SHP77 treated with DMSO at 0.1 percent for 48 hours (cell line): ENCODE data around the gene RNGTT.
"Not testable (repeated sequence)": the region's sequence is repeated elsewhere in the genome, so short reads cannot be mapped to it uniquely, and the experiment has no call there.

Experiments used
- DNase-seq: peaks from one replicate; lab custom pipeline; 2025; lab: John Stamatoyannopoulos, UW

The RNGTT gene

GRCh38 chr6:88864359-88865054 lies 98.9 kb downstream of the RNGTT start:
- no peak for DNase-seq

- DNase-seq: no peak
Measured at GRCh38 chr6:88860310-88860709, 103.1 kb downstream of the RNGTT start.

- DNase-seq: no peak
Measured at GRCh38 chr6:88858455-88858854, 105.0 kb downstream of the RNGTT start.

- DNase-seq: no peak
Measured at GRCh38 chr6:88856566-88856965, 106.9 kb downstream of the RNGTT start.

GRCh38 chr6:88855541-88856147 lies 107.8 kb downstream of the RNGTT start:
- peak; percentile 56 for DNase-seq

- no peak for DNase-seq
Measured at GRCh38 chr6:88852775-88853174, 110.6 kb downstream of the RNGTT start.

GRCh38 chr6:88852000-88852399 lies 111.4 kb downstream of the RNGTT start:
- DNase-seq: no peak

GRCh38 chr6:88848870-88849269 lies 114.5 kb downstream of the RNGTT start:
- DNase-seq: no peak

GRCh38 chr6:88843040-88843439 lies 120.4 kb downstream of the RNGTT start:
- no peak for DNase-seq

GRCh38 chr6:88842320-88842719 lies 121.1 kb downstream of the RNGTT start:
- no peak for DNase-seq

GRCh38 chr6:88840796-88841539 lies 122.5 kb downstream of the RNGTT start:
- no peak for DNase-seq

- no peak for DNase-seq
Measured at GRCh38 chr6:88840289-88840688, 123.1 kb downstream of the RNGTT start.

- no peak for DNase-seq
Measured at GRCh38 chr6:88839280-88839679, 124.1 kb downstream of the RNGTT start.

- DNase-seq: no peak
Measured at GRCh38 chr6:88835210-88835609, 128.2 kb downstream of the RNGTT start.

GRCh38 chr6:88833071-88833470 lies 130.3 kb downstream of the RNGTT start:
- not testable (repeated sequence) for DNase-seq

- not testable (repeated sequence) for DNase-seq
Measured at GRCh38 chr6:88827599-88827998, 135.8 kb downstream of the RNGTT start.

- no peak for DNase-seq
Measured at GRCh38 chr6:88825856-88826255, 137.6 kb downstream of the RNGTT start.

GRCh38 chr6:88823998-88824397 lies 139.4 kb downstream of the RNGTT start:
- no peak for DNase-seq

- no peak for DNase-seq
Measured at GRCh38 chr6:88815491-88815890, 147.9 kb downstream of the RNGTT start.

- DNase-seq: no peak
Measured at GRCh38 chr6:88814909-88815308, 148.5 kb downstream of the RNGTT start.

- DNase-seq: no peak
Measured at GRCh38 chr6:88813045-88813444, 150.4 kb downstream of the RNGTT start.

GRCh38 chr6:88810701-88811100 lies 152.7 kb downstream of the RNGTT start:
- DNase-seq: no peak

GRCh38 chr6:88810089-88810488 lies 153.3 kb downstream of the RNGTT start:
- DNase-seq: no peak
